Memory B cell (primary cell): ENCODE data around the gene STARD13.

Experiments used
- ATAC-seq: fragments of 150-1000 bp; cut with Tn5 transposase; 2 replicates; pipeline ENCODE4 v1.10.0; 2021; ENCODE audit warnings: low read depth, mild to moderate bottlenecking, moderate library complexity
- DNase-seq, 2 donors: peaks; one replicate each; pipeline ENCODE4 v3.0.0; 2022; ENCODE audit warnings: low spot score in 2 of 2
- H3K27ac Mint-ChIP-seq: one replicate; pipeline ENCODE4 v1.8.0; 2022; ENCODE audit warnings: mild to moderate bottlenecking, moderate library complexity, mixed read lengths
- H3K27me3 Mint-ChIP-seq: one replicate; pipeline ENCODE4 v1.8.0; 2022; ENCODE audit warnings: mixed read lengths
- H3K36me3 Mint-ChIP-seq: one replicate; pipeline ENCODE4 v1.8.0; 2022; ENCODE audit warnings: mild to moderate bottlenecking, mixed read lengths
- H3K4me1 Mint-ChIP-seq: one replicate; pipeline ENCODE4 v1.8.0; 2022; ENCODE audit warnings: mixed read lengths
- H3K4me3 Mint-ChIP-seq: one replicate; pipeline ENCODE4 v1.8.0; 2022; ENCODE audit warnings: mild to moderate bottlenecking, moderate library complexity, mixed read lengths
- H3K9me3 Mint-ChIP-seq: one replicate; pipeline ENCODE4 v1.8.0; 2022; ENCODE audit warnings: mixed read lengths

Gene STARD13

DNA sequence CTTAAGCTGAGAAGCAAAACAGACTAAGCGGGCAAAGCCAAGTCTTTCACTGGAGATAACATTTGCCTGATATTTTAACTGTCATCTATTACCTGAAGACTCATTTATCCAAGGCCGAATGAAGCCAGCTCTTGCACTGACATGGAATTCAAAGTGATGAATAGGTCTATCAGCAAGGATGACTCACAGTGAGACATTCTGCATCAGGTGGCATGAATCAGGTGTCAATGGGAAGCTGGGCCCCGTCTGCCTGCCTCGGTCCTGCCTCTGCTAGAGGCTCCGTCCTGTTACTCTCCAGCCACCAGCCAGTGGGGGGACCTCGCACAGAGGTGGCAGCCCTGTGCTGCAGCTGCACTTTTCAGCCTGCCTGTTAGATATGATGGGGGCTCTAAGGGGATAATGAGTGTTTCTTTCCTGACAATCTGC, 23.5 kb downstream of the STARD13 start:
- no peaks in the 10 kb centered on the region for H3K36me3 Mint-ChIP-seq
- no peaks in the 10 kb centered on the region for H3K9me3 Mint-ChIP-seq
- H3K27me3 Mint-ChIP-seq = peaks cover 5% of the 10 kb centered on the region
- no peaks in the 10 kb centered on the region for H3K4me1 Mint-ChIP-seq
- no peak for ATAC-seq
- no peak overlapping the region for H3K27ac Mint-ChIP-seq
- no peak overlapping the region for H3K4me3 Mint-ChIP-seq
- DNase-seq = no peak

- Mint-ChIP-seq H3K9me3 (no peaks in the 10 kb centered on the region), H3K4me1 (no peaks in the 10 kb centered on the region), H3K27ac (no peak overlapping the region), H3K27me3 (peaks cover 5% of the 10 kb centered on the region), H3K4me3 (no peak overlapping the region), H3K36me3 (no peaks in the 10 kb centered on the region)
- no peak for ATAC-seq
- DNase-seq = no peak
These were observed 24.0 kb downstream of the STARD13 start for GRCh38 chr13:33261387-33262061.

DNA sequence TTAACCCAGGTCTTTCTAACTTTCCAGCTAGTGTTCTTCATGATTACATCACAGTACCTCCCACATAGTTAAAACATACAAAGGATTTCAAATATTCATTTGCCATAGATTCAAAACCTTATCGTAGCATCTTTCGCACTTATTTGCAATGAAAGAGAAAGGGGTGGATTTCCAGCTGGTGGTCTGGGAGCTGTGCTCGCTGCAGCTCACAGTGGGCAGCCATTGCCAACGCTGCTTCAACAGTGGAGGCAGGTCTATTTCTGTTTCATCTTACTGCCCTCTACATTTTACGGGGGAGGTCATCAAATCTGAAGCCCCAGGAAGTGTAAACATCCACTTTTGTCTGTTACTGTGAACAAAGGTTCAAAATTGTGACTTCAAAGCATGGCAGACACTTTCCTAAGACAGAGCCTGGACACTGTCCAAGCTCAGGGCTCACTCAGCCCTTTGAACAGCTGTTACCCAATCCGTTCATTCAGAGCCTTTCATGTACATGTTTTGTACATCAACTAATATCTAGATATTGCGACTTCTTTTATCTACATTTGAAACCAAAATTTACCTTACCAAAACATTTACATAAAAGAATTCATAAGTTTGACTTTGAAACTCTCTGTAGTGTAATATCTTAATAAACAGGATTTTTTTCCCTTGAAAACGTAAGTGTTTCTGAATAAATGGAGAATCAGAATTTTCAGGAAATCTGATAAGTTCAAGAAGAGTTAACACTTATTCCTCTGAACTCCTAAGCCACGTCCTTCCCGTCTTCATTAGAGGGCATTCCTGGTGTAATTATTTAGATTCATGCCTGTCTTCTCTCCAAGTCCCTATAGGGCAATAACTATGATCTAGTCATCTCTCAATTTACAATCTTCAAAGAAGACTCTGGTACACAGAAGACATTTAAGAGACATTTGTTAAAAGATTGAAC, 25.1 kb downstream of the STARD13 start:
- ATAC-seq = no peak
- peaks cover 5% of the 10 kb centered on the region for H3K27me3 Mint-ChIP-seq
- DNase-seq = no peak
- no peaks in the 10 kb centered on the region for H3K36me3 Mint-ChIP-seq
- no peak overlapping the region for H3K4me3 Mint-ChIP-seq
- no peaks in the 10 kb centered on the region for H3K9me3 Mint-ChIP-seq
- no peak overlapping the region for H3K27ac Mint-ChIP-seq
- H3K4me1 Mint-ChIP-seq = no peaks in the 10 kb centered on the region

DNA sequence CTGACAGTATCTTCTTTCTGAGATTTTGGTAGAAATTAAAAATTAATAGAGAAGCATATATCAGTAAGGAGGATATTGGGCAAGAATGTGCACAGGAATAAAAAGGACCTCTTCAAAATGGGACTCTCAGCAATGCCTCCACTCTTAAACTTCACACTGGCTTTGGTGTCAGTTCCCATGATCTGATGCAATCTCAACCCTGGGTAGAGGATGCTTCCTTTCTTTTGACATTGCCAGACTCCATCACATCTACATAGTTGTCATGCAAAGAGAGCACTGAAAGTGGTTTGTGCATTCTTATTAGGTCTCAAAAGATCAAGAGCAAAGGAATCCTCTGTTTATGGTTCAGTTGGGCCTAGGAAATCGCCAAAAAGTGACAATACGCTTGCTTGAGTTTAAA, 26.3 kb downstream of the STARD13 start:
- ATAC-seq = no peak
- peaks cover 5% of the 10 kb centered on the region for H3K27me3 Mint-ChIP-seq
- no peaks in the 10 kb centered on the region for H3K36me3 Mint-ChIP-seq

GRCh38 chr13:33258808-33259193, 26.8 kb downstream of the STARD13 start:
- H3K36me3 Mint-ChIP-seq = no peaks in the 10 kb centered on the region
- H3K27me3 Mint-ChIP-seq = peaks cover 3% of the 10 kb centered on the region
- no peaks in the 10 kb centered on the region for H3K9me3 Mint-ChIP-seq
- H3K4me1 Mint-ChIP-seq = no peaks in the 10 kb centered on the region
- no peak overlapping the region for H3K27ac Mint-ChIP-seq
- H3K4me3 Mint-ChIP-seq = no peak overlapping the region
- DNase-seq = no peak
- ATAC-seq = no peak

More for the DNA sequence above, 26.3 kb downstream of the STARD13 start:
- no peak overlapping the region for H3K4me3 Mint-ChIP-seq
- no peak for DNase-seq
- H3K4me1 Mint-ChIP-seq = no peaks in the 10 kb centered on the region
- H3K27ac Mint-ChIP-seq = no peak overlapping the region
- H3K9me3 Mint-ChIP-seq = no peaks in the 10 kb centered on the region

DNA sequence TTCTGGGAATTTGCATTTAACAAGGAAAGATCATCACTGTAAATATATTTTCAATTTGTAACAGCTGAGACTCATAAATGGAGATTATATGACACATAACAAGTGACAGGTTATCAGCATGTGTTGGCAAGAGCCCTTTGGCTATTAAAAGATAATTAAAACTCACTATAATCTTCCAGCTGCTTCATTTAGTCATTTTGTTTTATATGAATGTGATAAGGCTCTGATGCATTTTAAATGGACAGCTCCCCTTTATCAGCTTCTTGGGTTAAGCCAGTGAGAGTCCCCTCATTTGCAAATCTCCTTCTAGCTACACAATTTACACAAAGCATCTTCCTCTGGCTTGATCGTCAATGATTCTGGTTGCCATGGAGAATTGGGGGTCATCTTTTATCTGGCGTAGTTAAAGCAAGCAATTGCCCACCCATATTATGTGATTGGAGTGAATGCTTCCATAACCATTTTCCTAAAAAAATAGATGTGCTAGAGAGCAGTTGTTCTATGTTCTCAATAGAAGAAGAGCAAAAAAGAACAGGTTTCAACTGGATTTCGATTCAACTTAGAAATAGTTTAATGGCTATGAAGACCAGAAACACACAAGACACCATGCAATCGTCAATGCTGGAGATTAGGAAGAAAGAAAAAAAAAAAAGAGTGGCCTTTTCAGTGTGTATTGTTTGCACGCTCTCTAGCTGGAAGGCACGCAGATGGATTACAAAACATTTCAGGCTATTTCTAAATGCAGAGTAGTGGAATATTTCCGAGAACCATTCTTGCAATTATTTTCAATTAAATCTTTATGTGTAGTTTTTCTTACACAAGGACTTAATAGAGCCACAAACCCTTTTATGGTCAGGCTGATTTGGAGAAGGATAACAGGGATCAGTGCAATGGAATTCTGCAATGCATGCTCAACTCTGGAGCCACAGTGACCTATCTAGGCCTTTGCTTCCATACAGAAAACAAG, 27.4 kb downstream of the STARD13 start:
- Mint-ChIP-seq H3K36me3 (no peaks in the 10 kb centered on the region), H3K9me3 (no peaks in the 10 kb centered on the region), H3K27ac (no peak overlapping the region), H3K4me1 (no peaks in the 10 kb centered on the region), H3K27me3 (peaks cover 3% of the 10 kb centered on the region), H3K4me3 (no peak overlapping the region)
- DNase-seq (no peak), ATAC-seq (no peak)

DNA sequence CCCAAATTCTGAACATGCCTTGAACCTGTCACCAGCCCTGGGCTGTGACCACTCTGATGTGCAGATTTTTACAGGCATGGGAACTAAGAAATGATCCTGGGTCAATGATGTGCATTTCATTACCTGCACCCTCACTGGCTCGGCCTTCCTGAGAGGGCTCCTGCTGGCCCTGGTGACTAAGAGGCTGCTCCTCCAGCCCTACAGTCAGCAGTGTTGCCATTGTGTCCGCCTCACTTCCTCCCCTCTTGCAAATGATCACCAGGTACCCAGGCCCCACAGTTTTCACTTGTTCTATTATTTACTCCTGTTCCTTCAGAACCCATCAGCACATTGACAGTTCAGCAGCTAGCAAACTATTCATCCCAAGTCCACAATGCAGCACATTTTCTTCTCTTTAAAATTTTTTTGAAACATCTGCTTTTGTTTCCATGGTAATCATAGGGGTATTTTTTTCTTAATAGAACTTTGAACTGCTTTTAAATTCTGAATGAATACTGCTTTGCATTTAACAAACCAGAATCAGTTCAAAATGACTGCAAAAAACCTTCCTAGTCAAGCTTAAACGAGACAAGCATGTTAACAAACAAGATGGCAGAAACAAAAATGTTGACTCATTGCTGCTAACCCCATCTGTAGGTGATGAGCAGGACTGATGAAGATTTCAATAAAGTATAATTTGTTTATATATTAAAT, 29.3 kb downstream of the STARD13 start:
- Mint-ChIP-seq H3K36me3 (no peaks in the 10 kb centered on the region), H3K27ac (no peak overlapping the region), H3K9me3 (no peaks in the 10 kb centered on the region)

GRCh38 chr13:33252135-33252534, 33.4 kb downstream of the STARD13 start:
- ATAC-seq (no peak), DNase-seq (no peak)
- Mint-ChIP-seq H3K4me1 (peaks cover 3% of the 10 kb centered on the region), H3K4me3 (no peak overlapping the region), H3K9me3 (no peaks in the 10 kb centered on the region), H3K36me3 (no peaks in the 10 kb centered on the region), H3K27ac (no peak overlapping the region), H3K27me3 (peaks cover 2% of the 10 kb centered on the region)

More for the DNA sequence above, 29.3 kb downstream of the STARD13 start:
- peaks cover 3% of the 10 kb centered on the region for H3K27me3 Mint-ChIP-seq
- no peak for DNase-seq
- no peak for ATAC-seq
- H3K4me1 Mint-ChIP-seq = no peaks in the 10 kb centered on the region
- H3K4me3 Mint-ChIP-seq = no peak overlapping the region

- no peak for DNase-seq
- Mint-ChIP-seq H3K36me3 (no peaks in the 10 kb centered on the region), H3K4me3 (no peak overlapping the region), H3K27ac (no peak overlapping the region), H3K4me1 (peaks cover 3% of the 10 kb centered on the region), H3K27me3 (peaks cover 2% of the 10 kb centered on the region), H3K9me3 (no peaks in the 10 kb centered on the region)
- ATAC-seq = no peak
These were observed 34.4 kb downstream of the STARD13 start for GRCh38 chr13:33251131-33251661.

GRCh38 chr13:33250609-33251008, 34.9 kb downstream of the STARD13 start:
- Mint-ChIP-seq H3K27me3 (peaks cover 2% of the 10 kb centered on the region), H3K9me3 (no peaks in the 10 kb centered on the region), H3K27ac (no peak overlapping the region), H3K36me3 (no peaks in the 10 kb centered on the region), H3K4me1 (peaks cover 3% of the 10 kb centered on the region), H3K4me3 (no peak overlapping the region)
- DNase-seq = no peak
- no peak for ATAC-seq

DNA sequence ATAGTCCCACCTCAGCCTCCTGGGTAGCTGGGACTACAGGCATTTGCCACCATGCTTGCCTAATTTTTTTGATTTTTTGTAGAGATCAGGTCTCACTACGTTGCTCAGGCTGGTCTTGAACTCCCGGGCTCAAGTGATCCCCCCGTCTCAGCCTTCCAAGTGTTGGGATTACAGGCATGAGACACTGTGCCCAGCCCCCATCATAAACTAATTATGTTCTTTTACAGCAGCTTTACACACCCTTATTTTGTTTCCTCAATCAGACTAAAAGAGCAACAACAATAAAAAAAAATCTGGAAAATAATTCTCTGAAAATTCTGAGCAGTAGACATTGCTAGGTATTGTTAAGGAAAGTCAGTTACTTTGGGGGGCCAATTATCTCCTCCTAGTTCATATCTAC, 35.7 kb downstream of the STARD13 start:
- Mint-ChIP-seq H3K4me1 (peaks cover 3% of the 10 kb centered on the region), H3K36me3 (no peaks in the 10 kb centered on the region), H3K27ac (no peak overlapping the region), H3K27me3 (peaks cover 2% of the 10 kb centered on the region), H3K9me3 (no peaks in the 10 kb centered on the region), H3K4me3 (no peak overlapping the region)
- ATAC-seq (no peak), DNase-seq (no peak)

- no peak overlapping the region for H3K27ac Mint-ChIP-seq
- peaks cover 2% of the 10 kb centered on the region for H3K27me3 Mint-ChIP-seq
- no peak for DNase-seq
- H3K4me3 Mint-ChIP-seq = no peak overlapping the region
- H3K4me1 Mint-ChIP-seq = peaks cover 3% of the 10 kb centered on the region
- no peaks in the 10 kb centered on the region for H3K9me3 Mint-ChIP-seq
- H3K36me3 Mint-ChIP-seq = no peaks in the 10 kb centered on the region
- no peak for ATAC-seq
These were observed 36.5 kb downstream of the STARD13 start for GRCh38 chr13:33249066-33249465.

DNA sequence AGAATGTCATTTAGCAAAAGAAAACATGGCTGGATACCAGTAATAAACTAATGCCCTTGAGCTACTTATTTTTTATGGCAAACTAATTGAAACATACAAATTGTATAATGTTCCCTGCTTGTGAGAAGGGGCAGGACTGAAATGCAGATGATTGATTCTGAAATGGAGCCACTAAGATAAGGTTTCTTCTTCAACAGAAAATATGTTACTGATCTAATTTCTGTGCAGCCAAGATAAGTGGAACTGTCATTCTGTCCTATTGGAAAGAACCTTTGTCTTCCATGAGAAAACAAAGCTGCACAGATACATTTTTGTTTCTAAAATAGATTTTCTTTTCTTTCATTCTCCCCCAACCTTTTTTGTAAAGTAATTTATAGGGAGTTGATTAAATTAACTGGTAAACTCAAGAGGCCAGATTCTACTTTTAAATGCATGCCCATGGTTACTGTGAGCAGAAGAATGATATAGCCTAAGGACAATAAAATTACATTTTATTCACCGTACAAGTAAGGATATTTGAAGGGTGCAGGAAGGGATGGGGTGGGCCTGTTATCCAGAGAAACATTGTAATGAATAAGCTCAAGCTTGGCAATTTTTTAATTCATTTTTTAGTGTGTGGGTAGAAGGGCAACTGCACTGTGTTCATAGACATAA, 39.9 kb downstream of the STARD13 start:
- DNase-seq (no peak), ATAC-seq (no peak)
- Mint-ChIP-seq H3K27me3 (peaks cover 4% of the 10 kb centered on the region), H3K4me3 (no peak overlapping the region), H3K36me3 (no peaks in the 10 kb centered on the region), H3K4me1 (peaks cover under 1% of the 10 kb centered on the region), H3K9me3 (no peaks in the 10 kb centered on the region), H3K27ac (no peak overlapping the region)
